NCI-H2196 treated with DMSO at 0.1 percent for 48 hours (cell line): ENCODE results near the gene NOTCH1.

Source experiments
- DNase-seq: peaks from one replicate; lab custom pipeline; 2025; ENCODE audit not compliant: unreplicated experiment; lab: John Stamatoyannopoulos, UW

NOTCH1 gene

DNA sequence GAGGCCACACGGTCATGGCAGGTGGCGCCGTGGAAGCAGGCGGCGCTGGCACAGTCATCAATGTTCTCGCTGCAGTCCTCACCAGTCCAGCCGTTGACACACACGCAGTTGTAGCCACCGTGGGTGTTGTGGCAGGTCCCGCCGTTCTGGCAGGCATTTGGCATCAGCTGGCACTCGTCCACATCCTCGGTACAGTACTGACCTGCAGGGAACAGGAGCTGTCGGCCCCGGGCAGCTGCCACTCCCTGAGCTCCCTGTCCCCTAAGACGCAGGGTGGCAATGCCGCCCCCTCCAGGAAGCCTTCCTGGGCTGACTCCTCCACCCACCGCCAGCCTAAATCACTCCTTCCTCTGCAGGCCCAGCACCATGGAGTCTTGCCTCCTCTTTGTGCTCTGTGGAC lies 27.2 kb downstream of the NOTCH1 start:
- DNase-seq = no peak

- no peak for DNase-seq
Measured at GRCh38 chr9:136517950-136518349, 27.9 kb downstream of the NOTCH1 start.

DNA sequence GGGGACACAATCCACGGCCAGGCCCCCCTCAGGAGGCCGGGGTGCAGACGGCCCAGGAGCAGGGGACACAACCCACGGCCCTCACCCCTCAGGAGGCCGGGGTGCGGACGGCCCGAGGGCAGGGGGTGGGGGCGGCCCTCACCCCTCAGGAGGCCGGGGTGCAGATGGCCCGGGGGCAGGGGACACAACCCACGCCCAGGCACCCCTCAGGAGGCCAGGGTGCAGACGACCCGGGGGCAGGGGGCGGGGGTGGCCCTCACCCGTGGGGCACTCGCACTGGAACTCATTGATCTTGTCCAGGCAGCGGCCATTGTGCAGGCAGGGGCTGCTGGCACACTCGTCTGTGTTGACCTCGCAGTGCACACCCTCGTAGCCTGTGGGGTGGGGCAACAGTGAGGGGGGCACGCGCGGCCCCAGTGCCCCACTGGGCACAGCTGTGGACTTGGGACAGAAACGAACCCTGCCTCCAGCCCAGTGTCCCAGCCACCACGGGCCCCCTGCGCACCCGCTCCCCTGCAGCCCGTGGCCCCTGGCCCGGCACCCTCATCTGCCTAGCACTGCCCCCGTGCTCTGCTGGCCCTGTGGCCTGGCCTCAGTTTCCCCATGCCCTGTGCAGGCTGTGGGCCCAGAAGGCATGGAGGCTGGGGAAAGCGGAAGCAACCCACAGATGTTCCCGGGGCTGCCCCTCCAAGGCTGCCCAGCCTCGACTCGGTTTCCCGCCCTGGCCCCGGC lies 28.7 kb downstream of the NOTCH1 start:
- DNase-seq = no peak

- no peak for DNase-seq
Measured at GRCh38 chr9:136516191-136516654, 29.6 kb downstream of the NOTCH1 start.

DNA sequence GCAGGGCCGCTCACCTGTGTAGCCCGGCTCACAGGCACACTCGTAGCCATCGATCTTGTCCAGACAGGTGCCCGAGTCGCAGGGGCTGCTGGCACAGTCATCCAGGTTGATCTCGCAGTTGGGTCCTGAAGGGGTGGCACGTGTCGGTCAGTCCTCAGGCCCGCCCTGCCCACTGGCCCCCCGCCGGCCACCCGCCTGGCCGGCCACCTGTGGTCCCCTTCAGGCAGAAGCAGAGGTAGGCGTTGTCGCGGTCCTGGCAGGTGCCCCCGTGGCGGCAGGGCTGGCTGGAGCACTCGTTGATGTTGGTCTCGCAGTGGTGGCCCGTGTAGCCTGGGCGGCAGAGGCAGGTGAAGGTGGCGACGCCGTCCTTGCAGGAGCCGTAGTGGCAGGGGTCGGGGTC lies 30.6 kb downstream of the NOTCH1 start:
- no peak for DNase-seq

DNA sequence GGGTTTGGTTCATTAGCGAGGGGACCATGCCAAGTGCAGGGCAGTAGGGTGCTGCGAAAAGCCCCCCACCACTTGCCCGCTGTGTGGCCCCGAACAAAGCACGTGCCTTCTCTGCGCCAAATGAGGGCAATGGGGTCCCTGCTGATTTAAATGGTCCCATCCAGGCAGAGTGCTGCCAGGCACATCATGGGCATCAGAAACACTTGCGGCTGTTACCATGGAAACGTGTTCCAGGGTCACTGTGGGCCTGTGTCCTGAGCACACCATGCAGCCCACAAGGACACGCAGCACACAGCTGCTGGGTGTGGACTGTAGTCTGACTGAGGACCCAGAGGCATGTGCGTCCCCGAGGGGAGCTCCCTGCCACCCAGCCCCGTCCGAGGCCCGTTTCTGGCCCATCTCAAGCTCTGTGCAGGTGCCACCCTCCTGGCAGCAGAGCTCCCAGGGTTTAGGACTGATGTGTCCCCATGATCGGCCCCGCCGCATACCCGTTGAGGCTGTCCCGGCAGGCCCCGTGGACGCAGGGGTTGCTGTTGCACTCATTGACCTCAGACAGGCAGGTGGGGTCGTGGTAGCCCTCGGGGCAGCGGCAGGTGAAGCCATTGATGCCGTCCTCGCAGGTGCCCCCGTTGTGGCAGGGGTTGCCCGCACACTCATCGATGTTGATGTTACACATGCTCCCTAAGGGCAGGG lies 31.7 kb downstream of the NOTCH1 start:
- no peak for DNase-seq

- no peak for DNase-seq
Measured at GRCh38 chr9:136513191-136513590, 32.7 kb downstream of the NOTCH1 start.

- no peak for DNase-seq
Measured at GRCh38 chr9:136512651-136513071, 33.2 kb downstream of the NOTCH1 start.

GRCh38 chr9:136511670-136512592 lies 33.9 kb downstream of the NOTCH1 start:
- DNase-seq = no peak

- no peak for DNase-seq
Measured at GRCh38 chr9:136511144-136511669, 34.6 kb downstream of the NOTCH1 start.

DNA sequence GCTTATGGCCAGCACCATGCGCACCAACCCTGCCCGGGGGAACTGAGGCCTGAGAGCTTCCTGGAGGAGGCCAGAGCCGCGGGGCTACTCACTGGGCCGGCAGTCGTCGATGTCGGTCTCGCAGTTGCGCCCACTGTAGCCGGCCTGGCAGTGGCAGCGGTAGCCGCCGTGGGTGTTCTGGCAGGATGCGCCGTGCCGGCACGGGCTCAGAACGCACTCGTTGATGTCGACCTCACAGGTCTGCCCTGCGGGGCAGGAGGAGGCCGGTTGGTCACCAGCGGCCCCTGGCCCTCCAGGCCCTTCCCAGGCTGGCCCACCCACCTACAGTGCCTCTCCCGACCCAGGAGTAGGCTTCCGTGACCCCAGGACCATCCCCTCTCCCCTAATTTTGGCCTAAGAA lies 35.3 kb downstream of the NOTCH1 start:
- DNase-seq = no peak

- no peak for DNase-seq
Measured at GRCh38 chr9:136509549-136509948, 36.3 kb downstream of the NOTCH1 start.

- no peak for DNase-seq
Measured at GRCh38 chr9:136508729-136509500, 36.9 kb downstream of the NOTCH1 start.

DNA sequence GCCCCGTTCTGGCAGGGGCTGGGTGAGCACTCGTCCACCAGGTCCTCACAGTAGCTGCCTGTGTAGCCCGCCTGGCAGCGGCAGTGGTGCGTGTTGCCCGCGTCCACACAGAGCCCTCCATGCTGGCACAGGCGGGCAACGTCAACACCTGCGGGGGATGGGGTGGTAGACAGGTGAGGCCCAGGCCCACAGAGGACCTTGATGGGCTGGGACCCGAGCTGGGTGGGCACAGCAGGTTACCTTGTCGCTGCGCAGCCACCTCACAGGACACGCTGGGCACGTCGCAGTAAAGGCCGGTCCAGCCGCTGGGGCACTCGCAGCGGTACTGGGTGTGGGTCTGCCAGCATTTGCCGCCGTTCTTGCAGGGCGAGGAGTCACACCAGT lies 37.9 kb downstream of the NOTCH1 start:
- DNase-seq = no peak

DNA sequence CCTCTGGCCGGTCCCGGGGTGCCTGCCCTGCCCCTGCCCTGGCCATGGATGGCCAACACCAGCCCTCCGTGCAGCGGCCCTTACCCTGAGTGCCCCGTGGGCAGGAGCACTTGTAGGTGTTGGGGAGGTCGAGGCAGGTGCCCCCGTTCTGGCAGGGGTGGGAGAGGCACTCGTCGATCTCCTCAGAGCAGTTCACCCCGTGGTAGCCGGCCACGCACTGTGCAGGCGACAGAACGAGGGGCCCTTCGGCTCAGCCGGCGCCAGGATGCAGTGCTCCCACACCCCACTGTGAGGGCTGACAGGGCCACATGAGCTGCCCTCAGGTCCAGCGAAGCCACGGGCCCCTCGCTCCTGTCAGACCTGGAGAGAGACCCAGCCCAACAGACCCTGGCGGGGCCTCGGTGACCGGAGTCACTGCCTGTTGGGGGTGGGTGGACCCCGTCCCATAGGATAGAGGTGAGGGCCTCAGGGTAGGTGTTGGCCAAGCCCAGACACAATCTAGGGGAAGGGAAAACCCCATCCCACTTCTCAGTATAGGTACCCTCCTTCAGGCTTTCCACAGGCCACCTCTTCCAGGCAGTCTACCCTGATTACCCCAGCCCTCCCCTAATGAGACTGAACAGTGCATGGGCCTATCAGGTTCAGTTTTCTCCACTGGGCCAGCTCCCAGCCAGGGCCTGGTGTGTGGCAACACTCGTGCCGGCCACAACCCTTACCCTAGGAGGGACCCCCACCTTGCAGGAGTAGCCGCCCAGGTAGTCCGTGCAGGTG lies 38.4 kb downstream of the NOTCH1 start:
- DNase-seq = no peak

DNA sequence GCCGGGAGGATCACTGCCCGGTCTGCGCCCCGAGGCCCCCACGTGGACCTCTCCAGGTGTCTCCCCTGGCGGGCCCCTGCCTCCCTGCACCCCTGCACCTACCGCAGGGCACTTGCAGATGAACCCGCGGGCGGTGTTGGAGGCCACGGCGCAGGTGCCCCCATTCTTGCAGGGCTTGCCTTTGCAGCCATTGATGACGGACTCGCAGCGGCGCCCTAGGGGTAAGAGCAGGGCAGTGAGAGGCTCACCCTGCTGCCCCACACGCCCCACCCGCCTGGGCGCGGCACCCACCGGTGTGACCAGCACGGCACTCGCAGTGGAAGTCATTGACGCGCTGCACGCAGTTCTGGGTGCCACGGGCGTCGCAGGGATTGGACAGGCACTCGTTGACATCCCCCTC lies 39.4 kb downstream of the NOTCH1 start:
- no peak for DNase-seq

- no peak for DNase-seq
Measured at GRCh38 chr9:136505406-136506403, 40.1 kb downstream of the NOTCH1 start.

DNA sequence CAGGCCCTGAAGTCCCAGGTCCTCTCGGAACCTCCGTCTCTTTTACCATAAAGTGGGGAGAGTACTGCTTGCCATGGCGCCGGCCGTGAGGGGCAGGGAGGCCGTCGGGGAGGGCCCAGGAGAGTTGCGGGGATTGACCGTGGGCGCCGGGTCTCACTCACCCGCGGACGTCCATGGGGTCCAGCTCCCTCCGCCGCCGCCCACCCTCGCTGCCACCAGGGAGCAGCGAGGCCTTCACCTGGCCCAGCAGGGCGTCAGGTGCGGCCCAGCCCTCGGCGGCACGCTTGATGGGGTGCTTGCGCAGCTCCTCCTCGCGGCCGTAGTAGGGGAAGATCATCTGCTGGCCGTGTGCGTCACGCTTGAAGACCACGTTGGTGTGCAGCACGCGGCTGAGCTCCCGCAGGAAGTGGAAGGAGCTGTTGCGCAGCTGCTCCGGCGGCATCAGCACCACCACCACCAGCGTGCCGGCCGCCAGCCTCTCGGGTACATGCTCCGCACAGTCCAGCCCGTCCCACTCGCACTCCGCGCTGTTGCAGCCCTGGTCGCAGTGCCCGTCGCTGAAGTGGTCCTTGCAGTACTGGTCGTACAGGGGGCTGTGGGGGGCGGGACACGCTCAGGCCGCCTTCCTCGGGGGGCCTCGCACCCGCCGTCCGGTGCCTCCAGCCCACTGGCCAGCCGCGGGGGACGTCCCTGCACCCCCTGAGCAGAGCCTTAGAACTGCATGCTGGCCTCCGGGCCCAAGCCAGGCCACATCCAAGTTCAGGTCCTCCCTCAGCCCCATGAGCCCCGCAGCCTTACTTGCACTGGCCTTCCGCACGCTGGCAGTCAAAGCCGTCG lies 41.1 kb downstream of the NOTCH1 start:
- no peak for DNase-seq
